ENCODE data around the gene NFYC.

GRCh38 chr1:40689737-40690136 is 1.8 kb upstream of the NFYC start:
- no peak for TF ChIP-seq EZH2 (IDR thresholded peaks at IDR 0.05)
- TF ChIP-seq POLR2AphosphoS5 (IDR thresholded peaks at IDR 0.05; ENCODE audit: borderline replicate concordance, low read depth, low read length), result no peak
